GM19397 (cell line): ENCODE results near the gene ARL17B.
A peak's percentile ranks its signal among the peaks of the same experiment; 100 is the strongest.
"Not testable (repeated sequence)": the region's sequence is repeated elsewhere in the genome, so short reads cannot be mapped to it uniquely, and the experiment has no call there.

Experiments
- ATAC-seq: cut with Tn5 transposase; IDR thresholded peaks from one replicate; pipeline ENCODE4 v1.9.1; 2021; ENCODE audit warnings: mild to moderate bottlenecking, moderate library complexity; ENCODE audit not compliant: unreplicated experiment

Gene ARL17B

GRCh38 chr17:46290906-46291546 is 70.5 kb downstream of the ARL17B start:
- peak; percentile 83 for ATAC-seq

GRCh38 chr17:46287587-46287986 is 74.0 kb downstream of the ARL17B start:
- ATAC-seq = not testable (repeated sequence)

GRCh38 chr17:46286764-46287221 is 74.8 kb downstream of the ARL17B start:
- not testable (repeated sequence) for ATAC-seq

- ATAC-seq = not testable (repeated sequence)
Measured at GRCh38 chr17:46285500-46285899, 76.1 kb downstream of the ARL17B start.

- ATAC-seq = not testable (repeated sequence)
Measured at GRCh38 chr17:46284467-46284866, 77.1 kb downstream of the ARL17B start.

- not testable (repeated sequence) for ATAC-seq
Measured at GRCh38 chr17:46282635-46283034, 78.9 kb downstream of the ARL17B start.

GRCh38 chr17:46281336-46281735 is 80.2 kb downstream of the ARL17B start:
- not testable (repeated sequence) for ATAC-seq

GRCh38 chr17:46276728-46277479 is 84.7 kb downstream of the ARL17B start:
- ATAC-seq = not testable (repeated sequence)

- ATAC-seq = no peak
Measured at GRCh38 chr17:46274238-46274637, 87.3 kb downstream of the ARL17B start.

GRCh38 chr17:46273541-46274236 is 87.9 kb downstream of the ARL17B start:
- no peak for ATAC-seq

GRCh38 chr17:46270032-46270431 is 91.5 kb downstream of the ARL17B start:
- ATAC-seq = no peak

GRCh38 chr17:46266656-46267544 is 94.7 kb downstream of the ARL17B start:
- peak; percentile 88 for ATAC-seq

- not testable (repeated sequence) for ATAC-seq
Measured at GRCh38 chr17:46266063-46266655, 95.4 kb downstream of the ARL17B start.

GRCh38 chr17:46264456-46265198 is 96.9 kb downstream of the ARL17B start:
- no peak for ATAC-seq

- ATAC-seq = no peak
Measured at GRCh38 chr17:46262271-46262670, 99.3 kb downstream of the ARL17B start.

GRCh38 chr17:46259845-46260661 is 101.5 kb downstream of the ARL17B start:
- not testable (repeated sequence) for ATAC-seq

- not testable (repeated sequence) for ATAC-seq
Measured at GRCh38 chr17:46256369-46256768, 105.2 kb downstream of the ARL17B start.

GRCh38 chr17:46254215-46254614 is 107.4 kb downstream of the ARL17B start:
- ATAC-seq = not testable (repeated sequence)

GRCh38 chr17:46253722-46254121 is 107.8 kb downstream of the ARL17B start:
- ATAC-seq = not testable (repeated sequence)
